ENCODE results near the gene COLEC11.

DNA sequence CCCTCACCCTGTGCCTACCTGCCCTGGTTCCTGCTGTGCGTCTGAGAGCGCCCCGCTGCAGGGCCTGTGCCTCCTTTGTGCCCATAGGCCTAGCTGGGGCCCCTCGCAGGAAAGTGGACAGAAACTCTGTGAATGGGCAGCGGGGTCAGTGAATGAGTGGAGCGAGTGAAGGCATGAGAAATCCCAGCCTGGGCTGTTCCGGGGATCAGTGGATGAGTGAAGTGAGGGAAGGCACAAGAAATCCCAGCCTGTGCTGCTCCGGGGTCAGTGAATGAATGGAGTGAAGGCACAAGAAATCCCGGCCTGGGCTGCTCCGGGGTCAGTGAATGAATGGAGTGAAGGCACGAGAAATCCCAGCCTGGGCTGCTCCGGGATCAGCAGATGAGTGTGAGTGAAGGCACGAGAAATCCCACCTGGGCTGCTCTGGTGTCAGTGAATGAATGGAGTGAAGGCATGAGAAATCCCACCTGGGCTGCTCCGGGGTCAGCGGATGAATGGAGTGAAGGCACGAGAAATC lies 2.0 kb downstream of the COLEC11 start:
- TF ChIP-seq, protein P1, sequence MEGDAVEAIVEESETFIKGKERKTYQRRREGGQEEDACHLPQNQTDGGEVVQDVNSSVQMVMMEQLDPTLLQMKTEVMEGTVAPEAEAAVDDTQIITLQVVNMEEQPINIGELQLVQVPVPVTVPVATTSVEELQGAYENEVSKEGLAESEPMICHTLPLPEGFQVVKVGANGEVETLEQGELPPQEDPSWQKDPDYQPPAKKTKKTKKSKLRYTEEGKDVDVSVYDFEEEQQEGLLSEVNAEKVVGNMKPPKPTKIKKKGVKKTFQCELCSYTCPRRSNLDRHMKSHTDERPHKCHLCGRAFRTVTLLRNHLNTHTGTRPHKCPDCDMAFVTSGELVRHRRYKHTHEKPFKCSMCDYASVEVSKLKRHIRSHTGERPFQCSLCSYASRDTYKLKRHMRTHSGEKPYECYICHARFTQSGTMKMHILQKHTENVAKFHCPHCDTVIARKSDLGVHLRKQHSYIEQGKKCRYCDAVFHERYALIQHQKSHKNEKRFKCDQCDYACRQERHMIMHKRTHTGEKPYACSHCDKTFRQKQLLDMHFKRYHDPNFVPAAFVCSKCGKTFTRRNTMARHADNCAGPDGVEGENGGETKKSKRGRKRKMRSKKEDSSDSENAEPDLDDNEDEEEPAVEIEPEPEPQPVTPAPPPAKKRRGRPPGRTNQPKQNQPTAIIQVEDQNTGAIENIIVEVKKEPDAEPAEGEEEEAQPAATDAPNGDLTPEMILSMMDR (IDR thresholded peaks at IDR 0.05), result no peak
- no peak for TF ChIP-seq POLR2A (IDR thresholded peaks at IDR 0.05)
